Mesothelial cell of epicardium (in vitro differentiated cells): ENCODE data around the gene CLNK. TPM values are rescaled to one million over a fixed set of nuclear protein-coding genes. Genes with fewer than 3 reads are reported as not detected.

ENCODE experiments used
- DNase-seq, 2 experiments: peaks; one replicate each; pipeline ENCODE4 v3.0.0; 2021; ENCODE audit warnings: low spot score in 2 of 2; ENCODE audit not compliant: unreplicated experiment in 2 of 2
- H3K27ac Mint-ChIP-seq: 2 replicates; pipeline ENCODE4 v1.8.0; 2021; ENCODE audit warnings: mixed read lengths
- H3K27me3 Mint-ChIP-seq: 2 replicates; pipeline ENCODE4 v1.8.0; 2021; ENCODE audit warnings: low read depth, mixed read lengths
- H3K36me3 Mint-ChIP-seq: 2 replicates; pipeline ENCODE4 v1.8.0; 2021; ENCODE audit warnings: mixed read lengths
- H3K4me1 Mint-ChIP-seq: 2 replicates; pipeline ENCODE4 v1.8.0; 2021; ENCODE audit warnings: mixed read lengths
- H3K4me3 Mint-ChIP-seq: 2 replicates; pipeline ENCODE4 v1.8.0; 2021; ENCODE audit warnings: mild to moderate bottlenecking, moderate library complexity, mixed read lengths
- H3K9me3 Mint-ChIP-seq: 2 replicates; pipeline ENCODE4 v1.8.0; 2021; ENCODE audit warnings: mixed read lengths
- total RNA-seq: library from RNA; stranded (reverse); gene quantifications from 3 replicates; pipeline ENCODE4 v1.2.1, GENCODE V29; 2021
- TF ChIP-seq, protein P1 (sequence below): fragments of 200-600 bp; sonication (generic); IDR thresholded peaks from one replicate; pipeline ENCODE4 v1.5.0; 2021; ENCODE audit warnings: antibody characterized with exemption; ENCODE audit not compliant: unreplicated experiment

CLNK gene
- total RNA-seq, 1 donor from 2014 or later = not detected

DNA sequence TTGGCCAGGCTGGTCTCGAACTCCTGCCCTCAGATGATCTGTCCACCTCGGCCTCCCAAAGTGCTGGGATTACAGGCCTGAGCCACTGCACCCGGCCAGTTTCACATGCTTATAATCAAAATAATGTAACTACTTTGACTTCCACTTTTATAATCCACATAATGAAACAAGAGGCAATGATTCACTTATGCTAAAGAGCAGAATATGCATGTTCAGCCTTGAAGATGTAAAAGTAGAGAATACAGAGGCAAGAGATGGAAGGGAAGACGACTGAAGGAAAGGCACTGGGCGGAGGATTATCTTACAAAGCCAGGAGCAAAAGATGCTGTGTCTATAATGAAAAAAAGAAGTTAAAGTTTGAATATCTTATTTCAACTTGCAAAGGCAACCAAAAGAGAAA, 214.1 kb downstream of the CLNK start:
- Mint-ChIP-seq H3K27ac (no peak overlapping the region), H3K4me1 (no peaks in the 10 kb centered on the region), H3K27me3 (peaks cover 3% of the 10 kb centered on the region), H3K4me3 (no peak overlapping the region), H3K36me3 (no peaks in the 10 kb centered on the region), H3K9me3 (no peaks in the 10 kb centered on the region)
- DNase-seq = no peak
- TF ChIP-seq, protein P1, sequence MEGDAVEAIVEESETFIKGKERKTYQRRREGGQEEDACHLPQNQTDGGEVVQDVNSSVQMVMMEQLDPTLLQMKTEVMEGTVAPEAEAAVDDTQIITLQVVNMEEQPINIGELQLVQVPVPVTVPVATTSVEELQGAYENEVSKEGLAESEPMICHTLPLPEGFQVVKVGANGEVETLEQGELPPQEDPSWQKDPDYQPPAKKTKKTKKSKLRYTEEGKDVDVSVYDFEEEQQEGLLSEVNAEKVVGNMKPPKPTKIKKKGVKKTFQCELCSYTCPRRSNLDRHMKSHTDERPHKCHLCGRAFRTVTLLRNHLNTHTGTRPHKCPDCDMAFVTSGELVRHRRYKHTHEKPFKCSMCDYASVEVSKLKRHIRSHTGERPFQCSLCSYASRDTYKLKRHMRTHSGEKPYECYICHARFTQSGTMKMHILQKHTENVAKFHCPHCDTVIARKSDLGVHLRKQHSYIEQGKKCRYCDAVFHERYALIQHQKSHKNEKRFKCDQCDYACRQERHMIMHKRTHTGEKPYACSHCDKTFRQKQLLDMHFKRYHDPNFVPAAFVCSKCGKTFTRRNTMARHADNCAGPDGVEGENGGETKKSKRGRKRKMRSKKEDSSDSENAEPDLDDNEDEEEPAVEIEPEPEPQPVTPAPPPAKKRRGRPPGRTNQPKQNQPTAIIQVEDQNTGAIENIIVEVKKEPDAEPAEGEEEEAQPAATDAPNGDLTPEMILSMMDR = no peak

DNA sequence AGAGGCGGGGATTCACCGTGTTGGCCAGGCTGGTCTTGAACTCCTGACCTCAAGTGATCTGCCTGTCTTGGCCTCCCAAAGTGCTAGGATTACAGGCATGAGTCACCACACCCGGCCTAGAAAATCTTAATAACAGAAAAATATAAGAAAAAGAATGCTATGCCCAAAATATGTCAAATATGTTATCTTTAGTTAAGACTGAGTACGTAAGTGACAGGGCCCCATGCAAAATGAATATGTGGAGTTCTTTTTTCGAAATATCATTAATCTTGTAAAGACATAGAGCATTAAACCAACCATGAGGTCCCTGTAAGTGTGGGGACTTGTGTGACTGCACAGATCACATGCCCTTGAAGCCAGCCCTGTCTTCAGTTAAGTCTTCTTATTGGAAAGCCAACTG, 218.4 kb downstream of the CLNK start:
- Mint-ChIP-seq H3K9me3 (peaks cover 22% of the 10 kb centered on the region), H3K27ac (no peak overlapping the region), H3K27me3 (peaks cover 33% of the 10 kb centered on the region), H3K36me3 (no peaks in the 10 kb centered on the region), H3K4me1 (no peaks in the 10 kb centered on the region), H3K4me3 (no peak overlapping the region)
- TF ChIP-seq, protein P1 = no peak
- no peak for DNase-seq

DNA sequence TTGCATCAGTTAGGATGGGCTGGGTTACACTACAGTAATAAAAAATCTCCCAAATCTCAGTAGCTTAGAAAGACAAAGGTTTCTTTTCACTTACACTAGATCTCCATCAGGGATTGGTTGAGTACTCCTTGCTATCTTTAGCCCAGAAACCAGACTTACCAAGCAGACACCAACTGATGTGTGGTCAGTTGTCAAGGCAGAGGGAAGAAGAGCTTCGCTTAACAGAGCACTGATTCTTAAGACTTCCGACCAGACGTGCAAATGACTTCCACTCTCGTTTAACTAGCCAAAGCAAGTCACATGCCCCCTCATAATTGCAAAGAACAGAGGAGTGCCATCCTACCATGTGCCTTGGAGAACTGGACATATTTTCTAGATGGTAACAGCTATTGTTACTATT, 221.7 kb downstream of the CLNK start:
- H3K27me3 Mint-ChIP-seq = peaks cover 49% of the 10 kb centered on the region
- TF ChIP-seq, protein P1 = no peak
- no peak overlapping the region for H3K4me3 Mint-ChIP-seq
- no peaks in the 10 kb centered on the region for H3K4me1 Mint-ChIP-seq
- DNase-seq = no peak
- peaks cover 31% of the 10 kb centered on the region for H3K9me3 Mint-ChIP-seq
- no peaks in the 10 kb centered on the region for H3K36me3 Mint-ChIP-seq
- H3K27ac Mint-ChIP-seq = no peak overlapping the region

DNA sequence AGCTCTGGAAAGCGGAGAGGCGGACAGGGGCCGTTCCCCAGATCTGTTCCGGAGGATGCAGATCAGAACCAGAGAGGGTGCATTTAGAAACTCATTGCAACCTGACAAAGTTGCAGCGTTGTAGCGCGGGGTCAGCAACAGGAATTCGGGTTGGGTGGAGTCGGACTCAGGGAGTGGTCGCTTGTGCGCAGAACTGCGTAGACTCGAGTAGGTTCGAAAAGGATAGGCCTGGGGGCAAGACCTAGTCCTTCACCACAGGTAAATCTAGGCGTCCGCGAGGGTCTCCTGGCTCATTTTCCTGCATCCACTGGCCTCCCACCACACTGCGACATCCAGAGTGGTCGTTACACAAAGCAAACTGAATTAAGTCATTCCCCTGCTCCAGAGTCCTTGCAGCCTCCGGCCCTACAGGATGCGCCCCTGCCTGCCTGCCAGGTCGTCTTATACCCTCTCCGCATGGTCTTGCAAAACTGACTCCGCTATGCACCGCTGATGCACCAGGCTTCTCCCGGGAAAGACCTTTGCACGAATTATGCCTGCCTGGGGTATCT, 222.6 kb downstream of the CLNK start:
- Mint-ChIP-seq H3K36me3 (no peaks in the 10 kb centered on the region), H3K9me3 (peaks cover 31% of the 10 kb centered on the region), H3K4me3 (peak overlapping the region; percentile 77), H3K4me1 (no peaks in the 10 kb centered on the region), H3K27me3 (peaks cover 52% of the 10 kb centered on the region), H3K27ac (no peak overlapping the region)
- DNase-seq = no peak
- TF ChIP-seq, protein P1 = no peak

DNA sequence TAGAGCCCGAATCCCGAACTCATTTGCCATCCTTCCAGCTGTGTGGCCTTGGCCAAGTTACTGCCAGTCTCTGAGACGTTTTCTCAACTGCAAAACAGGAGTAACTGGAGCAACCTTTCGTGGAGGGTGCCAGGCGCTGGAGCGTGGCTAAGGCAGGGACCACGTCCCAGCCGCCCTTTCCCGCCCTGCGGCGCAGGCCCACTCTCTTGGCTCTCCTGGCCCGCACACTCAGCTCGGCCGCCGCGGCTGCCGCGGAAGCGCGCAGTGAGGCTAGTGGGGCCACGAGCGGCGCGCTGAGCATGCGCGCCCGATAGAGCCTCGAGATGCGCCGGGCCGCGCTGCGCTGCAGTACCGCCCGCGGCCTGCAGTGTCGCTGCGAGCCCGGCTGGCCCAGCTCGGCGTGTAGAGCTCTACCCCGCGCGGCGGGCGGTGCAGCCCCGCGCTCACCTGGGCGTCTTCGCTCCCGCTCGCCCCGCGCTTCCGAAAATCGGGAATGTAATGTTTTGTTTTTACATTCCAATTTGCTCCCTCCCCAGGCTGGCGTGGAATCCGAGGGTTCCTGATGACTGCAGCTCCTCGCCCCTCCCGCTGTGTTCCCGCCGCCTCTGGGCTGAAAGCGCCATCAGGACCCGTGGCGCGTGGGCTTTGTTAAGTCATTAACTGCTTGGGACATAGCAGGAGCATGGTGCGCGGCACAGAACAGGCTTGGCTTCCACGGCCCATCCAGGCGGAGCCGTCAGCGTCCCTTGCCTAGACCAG, 223.3 kb downstream of the CLNK start:
- Mint-ChIP-seq H3K36me3 (no peaks in the 10 kb centered on the region), H3K9me3 (peaks cover 31% of the 10 kb centered on the region), H3K4me1 (peaks cover 3% of the 10 kb centered on the region), H3K4me3 (peak overlapping the region; percentile 77), H3K27ac (no peak overlapping the region), H3K27me3 (peaks cover 52% of the 10 kb centered on the region)
- TF ChIP-seq, protein P1 = peak; percentile 97
- peak; percentile 57 to 83 for DNase-seq
